OCI-LY1 (cell line): ENCODE data around the gene PIP4K2B.
"Not testable (repeated sequence)": the region's sequence is repeated elsewhere in the genome, so short reads cannot be mapped to it uniquely, and the experiment has no call there.

ENCODE experiments used
- H2AFZ ChIP-seq: fragments of 200-600 bp; sonication (generic), shearing (Covaris generic); 2 replicates; pipeline ENCODE4 v1.6.0; 2014; ENCODE audit warnings: antibody characterized with exemption, mild to moderate bottlenecking, low read length
- H3F3A ChIP-seq: fragments of 200-600 bp; sonication (generic), shearing (Covaris generic); 2 replicates; pipeline ENCODE4 v1.6.0; 2014; ENCODE audit warnings: mild to moderate bottlenecking, antibody characterized with exemption, low read length, moderate library complexity; ENCODE audit not compliant: insufficient read depth
- H3K27ac ChIP-seq: fragments of 200-600 bp; sonication (generic); 2 replicates; pipeline ENCODE4 v1.5.1; 2014; ENCODE audit warnings: low read length, mixed run types, mild to moderate bottlenecking, low read depth; ENCODE audit not compliant: poor library complexity, severe bottlenecking
- H3K27me3 ChIP-seq: fragments of 200-600 bp; sonication (generic); 2 replicates; pipeline ENCODE4 v1.6.0; 2014; ENCODE audit warnings: antibody characterized with exemption, mild to moderate bottlenecking, low read length, moderate library complexity; ENCODE audit not compliant: insufficient read depth
- H3K36me3 ChIP-seq: fragments of 200-600 bp; sonication (generic); 2 replicates; pipeline ENCODE4 v1.6.1; 2014; ENCODE audit warnings: mild to moderate bottlenecking, antibody characterized with exemption, low read length, moderate library complexity, mixed read lengths; ENCODE audit not compliant: insufficient read depth
- H3K4me1 ChIP-seq: fragments of 200-600 bp; sonication (generic); 2 replicates; pipeline ENCODE4 v1.5.1; 2014; ENCODE audit warnings: mild to moderate bottlenecking, low read length, moderate library complexity; ENCODE audit not compliant: insufficient read depth, severe bottlenecking
- H3K4me2 ChIP-seq: fragments of 200-600 bp; sonication (generic), shearing (Covaris generic); 2 replicates; pipeline ENCODE4 v1.6.1; 2014; ENCODE audit warnings: low read length
- H3K4me3 ChIP-seq: fragments of 200-600 bp; sonication (generic); 2 replicates; pipeline ENCODE4 v1.5.1; 2014; ENCODE audit warnings: low read length, low read depth, mild to moderate bottlenecking, mixed read lengths; ENCODE audit not compliant: poor library complexity, severe bottlenecking
- H3K79me2 ChIP-seq: fragments of 200-600 bp; shearing (Covaris generic); 2 replicates; pipeline ENCODE4 v1.6.1; 2016; ENCODE audit warnings: mixed run types, low read length, mixed read lengths; ENCODE audit not compliant: insufficient read depth
- H3K9ac ChIP-seq: fragments of 200-600 bp; sonication (generic), shearing (Covaris generic); 2 replicates; pipeline ENCODE4 v1.6.1; 2014; ENCODE audit warnings: mild to moderate bottlenecking, low read length, mixed read lengths
- H3K9me2 ChIP-seq: fragments of 200-600 bp; sonication (generic), shearing (Covaris generic); 2 replicates; pipeline ENCODE4 v1.6.1; 2014; ENCODE audit warnings: low read depth, mild to moderate bottlenecking, low read length, mixed read lengths
- H3K9me3 ChIP-seq: fragments of 200-600 bp; shearing (Covaris generic); 2 replicates; pipeline ENCODE4 v1.6.1; 2014; ENCODE audit warnings: low read length, mixed read lengths
- H4K20me1 ChIP-seq: fragments of 200-600 bp; sonication (generic), shearing (Covaris generic); 2 replicates; pipeline ENCODE4 v1.6.0; 2016; ENCODE audit warnings: mild to moderate bottlenecking, low read length; ENCODE audit not compliant: insufficient read depth
- CTCF ChIP-seq: fragments of 200-600 bp; sonication (generic), shearing (Covaris generic); IDR thresholded peaks from 2 replicates; pipeline ENCODE4 v1.5.1; 2017; ENCODE audit warnings: mild to moderate bottlenecking, antibody characterized with exemption, low read length, moderate library complexity, mixed read lengths
- EZH2 ChIP-seq: fragments of 200-600 bp; sonication (generic), shearing (Covaris generic); IDR thresholded peaks from 2 replicates; pipeline ENCODE4 v1.8.0; 2017; ENCODE audit warnings: borderline replicate concordance, mixed run types, mild to moderate bottlenecking, antibody characterized with exemption, low read length, moderate library complexity, mixed read lengths

PIP4K2B gene

GRCh38 chr17:38728290-38728831 lies 71.0 kb downstream of the PIP4K2B start:
- Histone ChIP-seq H3K27ac (peak overlapping the region; percentile 4), H3K9ac (no peak overlapping the region), H2AFZ (no peak overlapping the region), H3K9me2 (no peaks in the 10 kb centered on the region), H4K20me1 (no peaks in the 10 kb centered on the region), H3K27me3 (no peaks in the 10 kb centered on the region), H3K9me3 (no peaks in the 10 kb centered on the region), H3K4me1 (peaks cover 37% of the 10 kb centered on the region), H3F3A (no peaks in the 10 kb centered on the region), H3K36me3 (peaks cover 10% of the 10 kb centered on the region; the same call in 1 of the 2 replicates), H3K4me3 (no peak overlapping the region), H3K4me2 (no peak overlapping the region), H3K79me2 (no peaks in the 10 kb centered on the region)
- TF ChIP-seq CTCF (no peak), EZH2 (no peak)

GRCh38 chr17:38727736-38728135 lies 71.6 kb downstream of the PIP4K2B start:
- no peak overlapping the region for H3K9ac ChIP-seq
- no peak overlapping the region for H2AFZ ChIP-seq
- H3K36me3 ChIP-seq = peaks cover 16% of the 10 kb centered on the region; the same call in 1 of the 2 replicates
- no peak overlapping the region for H3K4me3 ChIP-seq
- H3K79me2 ChIP-seq = no peaks in the 10 kb centered on the region
- no peaks in the 10 kb centered on the region for H3F3A ChIP-seq
- no peak for TF ChIP-seq CTCF
- TF ChIP-seq EZH2 = no peak
- peak overlapping the region; percentile 4 for H3K27ac ChIP-seq
- no peak overlapping the region for H3K4me2 ChIP-seq
- no peaks in the 10 kb centered on the region for H3K9me2 ChIP-seq
- no peaks in the 10 kb centered on the region for H4K20me1 ChIP-seq
- H3K4me1 ChIP-seq = peaks cover 37% of the 10 kb centered on the region
- no peaks in the 10 kb centered on the region for H3K27me3 ChIP-seq
- no peaks in the 10 kb centered on the region for H3K9me3 ChIP-seq

- not testable (repeated sequence) for H3F3A ChIP-seq, H2AFZ ChIP-seq, H4K20me1 ChIP-seq, H3K27me3 ChIP-seq, H3K4me2 ChIP-seq, H3K9me2 ChIP-seq, H3K27ac ChIP-seq, H3K9ac ChIP-seq, H3K79me2 ChIP-seq, H3K4me3 ChIP-seq, H3K9me3 ChIP-seq
- peaks cover 30% of the 10 kb centered on the region for H3K36me3 ChIP-seq
- H3K4me1 ChIP-seq = peaks cover 28% of the 10 kb centered on the region
Observed at GRCh38 chr17:38726145-38726544, 73.2 kb downstream of the PIP4K2B start.

- H3K79me2 ChIP-seq = no peaks in the 10 kb centered on the region
- no peak overlapping the region for H3K27ac ChIP-seq
- peaks cover 23% of the 10 kb centered on the region for H3K4me1 ChIP-seq
- H3K4me2 ChIP-seq = no peak overlapping the region
- peaks cover 38% of the 10 kb centered on the region for H3K36me3 ChIP-seq
- no peak overlapping the region for H3K9ac ChIP-seq
- no peaks in the 10 kb centered on the region for H3F3A ChIP-seq
- TF ChIP-seq EZH2 (no peak), CTCF (no peak)
- H3K4me3 ChIP-seq = no peak overlapping the region
- no peak overlapping the region for H2AFZ ChIP-seq
- no peaks in the 10 kb centered on the region for H4K20me1 ChIP-seq
- H3K9me3 ChIP-seq = no peaks in the 10 kb centered on the region
- no peaks in the 10 kb centered on the region for H3K27me3 ChIP-seq
- H3K9me2 ChIP-seq = no peaks in the 10 kb centered on the region
Observed at GRCh38 chr17:38725066-38725465, 74.3 kb downstream of the PIP4K2B start.
